GM12864 (cell line): ENCODE data around the gene CIC.

Experiments used
- DNase-seq: peaks from one replicate; pipeline ENCODE4 v3.0.0-alpha.2; 2011; ENCODE audit warnings: low read depth
- H3K4me3 ChIP-seq: 2 replicates; pipeline ENCODE4 v1.5.1; 2011; ENCODE audit warnings: mild to moderate bottlenecking, low read depth, low read length, control low read depth
- CTCF ChIP-seq: IDR thresholded peaks from 2 replicates; pipeline ENCODE4 v1.5.1; 2011; ENCODE audit warnings: low read depth, mild to moderate bottlenecking, moderate library complexity, low read length, control low read depth, inconsistent platforms; ENCODE audit errors: missing control alignments

Gene CIC

GRCh38 chr19:42267644-42268141, 1.4 kb upstream of the CIC start:
- peak overlapping the region; percentile 65 for H3K4me3 ChIP-seq
- no peak for DNase-seq
- TF ChIP-seq CTCF: no peak

- peak overlapping the region; percentile 81 for H3K4me3 ChIP-seq
- DNase-seq: peak; percentile 98
- TF ChIP-seq CTCF: no peak
Measured at GRCh38 chr19:42268142-42268703, 829 bp upstream of the CIC start.

GRCh38 chr19:42269478-42270345, 660 bp downstream of the CIC start:
- TF ChIP-seq CTCF: no peak

GRCh38 chr19:42270346-42271044, 1.4 kb downstream of the CIC start:
- H3K4me3 ChIP-seq: peak overlapping the region; percentile 61
- TF ChIP-seq CTCF: no peak
- DNase-seq: no peak

More at GRCh38 chr19:42269478-42270345, 660 bp downstream of the CIC start:
- H3K4me3 ChIP-seq: peak overlapping the region; percentile 61
- no peak for DNase-seq

GRCh38 chr19:42271045-42271419, 2.0 kb downstream of the CIC start:
- DNase-seq: no peak
- TF ChIP-seq CTCF: no peak
- H3K4me3 ChIP-seq: peak overlapping the region; percentile 61

- TF ChIP-seq CTCF: no peak
- no peak for DNase-seq
Measured at GRCh38 chr19:42271861-42272534, 2.9 kb downstream of the CIC start.

More at GRCh38 chr19:42271861-42272534, 2.9 kb downstream of the CIC start:
- no peak overlapping the region for H3K4me3 ChIP-seq
